ENCODE measurements around the gene HIVEP3.

Gene HIVEP3

DNA sequence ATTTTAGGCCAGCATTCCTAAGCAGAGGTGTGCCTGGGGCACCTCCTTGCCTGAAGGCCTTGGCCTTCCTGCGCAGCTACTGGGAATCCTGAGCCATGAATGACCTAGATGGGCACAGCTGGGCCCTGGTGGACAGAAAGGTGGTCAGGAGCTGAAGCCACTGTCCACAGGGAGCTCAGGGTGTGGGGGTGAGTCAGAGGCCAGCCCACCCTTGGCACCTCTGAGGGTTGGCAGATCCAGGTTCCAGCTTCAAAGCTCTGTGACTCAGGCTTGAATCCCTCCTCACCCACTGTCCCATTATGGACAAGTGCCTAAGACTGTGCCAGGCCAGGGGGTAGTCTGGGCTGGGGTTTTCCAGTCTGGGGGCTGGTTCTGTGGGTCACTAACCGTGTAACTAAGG, 427.8 kb downstream of the HIVEP3 start:
- H3K79me1 ChIP-seq (ENCODE audit: low read depth, low read length): no peaks in the 10 kb centered on the region
- H3K9ac ChIP-seq (ENCODE audit: low read depth, low read length, poor library complexity): no peak overlapping the region
- peak overlapping the region; percentile 3 for H3K18ac ChIP-seq (ENCODE audit: low read length)
- no peaks in the 10 kb centered on the region for H3K9me3 ChIP-seq (replicated peaks in 1 of 2; ENCODE audit: control insufficient read depth in 2 of 2, insufficient read depth in 1 of 2, low read depth in 1 of 2, low read length in 2 of 2)
- H3K4me2 ChIP-seq (ENCODE audit: insufficient read depth, low read length, poor library complexity, severe bottlenecking): no peak overlapping the region
- no peak overlapping the region for H3K14ac ChIP-seq (ENCODE audit: low read length)
- H4K91ac ChIP-seq (ENCODE audit: low read depth, low read length, poor library complexity): no peak overlapping the region
- no peak for DNase-seq (ENCODE audit: low spot score)
- H3K27me3 ChIP-seq (ENCODE audit: control insufficient read depth in 3 of 3, insufficient read depth in 3 of 3, low read depth in 1 of 3, low read length in 3 of 3): no peaks in the 10 kb centered on the region
- H3K36me3 ChIP-seq (replicated peaks in 1 of 2; ENCODE audit: control insufficient read depth in 2 of 2, insufficient read depth in 2 of 2, low read length in 2 of 2): no peaks in the 10 kb centered on the region
- H3K4ac ChIP-seq (ENCODE audit: low read length): no peak overlapping the region
- H2BK120ac ChIP-seq (ENCODE audit: low read depth, low read length): no peak overlapping the region
- H3K27ac ChIP-seq (replicated peaks; ENCODE audit: low read length): no peak overlapping the region
- no peak overlapping the region for H3K4me3 ChIP-seq (ENCODE audit: low read length in 2 of 2)
- no CpG with 5 or more reads among the region's 2 CpGs for WGBS, 2 donors (ENCODE audit: extremely low coverage in 2 of 2, insufficient read length in 2 of 2, insufficient replicate concordance in 1 of 2)
- peaks cover 30 to 34% of the 10 kb centered on the region in 2 donors for H3K4me1 ChIP-seq (ENCODE audit: control insufficient read depth in 2 of 2, insufficient read depth in 1 of 2, low read depth in 1 of 2, low read length in 2 of 2)
- H2BK5ac ChIP-seq (ENCODE audit: low read length): no peak overlapping the region
- H2AFZ ChIP-seq (ENCODE audit: low read length): no peak overlapping the region
- H2BK12ac ChIP-seq (ENCODE audit: low read length): no peak overlapping the region
- H4K8ac ChIP-seq (ENCODE audit: low read depth, low read length): no peak overlapping the region
- peak overlapping the region; percentile 2 for H2AK5ac ChIP-seq (ENCODE audit: low read depth, low read length)
- H3K23ac ChIP-seq (ENCODE audit: low read depth, low read length, poor library complexity): no peak overlapping the region
- H2BK15ac ChIP-seq (ENCODE audit: low read length): no peak overlapping the region

DNA sequence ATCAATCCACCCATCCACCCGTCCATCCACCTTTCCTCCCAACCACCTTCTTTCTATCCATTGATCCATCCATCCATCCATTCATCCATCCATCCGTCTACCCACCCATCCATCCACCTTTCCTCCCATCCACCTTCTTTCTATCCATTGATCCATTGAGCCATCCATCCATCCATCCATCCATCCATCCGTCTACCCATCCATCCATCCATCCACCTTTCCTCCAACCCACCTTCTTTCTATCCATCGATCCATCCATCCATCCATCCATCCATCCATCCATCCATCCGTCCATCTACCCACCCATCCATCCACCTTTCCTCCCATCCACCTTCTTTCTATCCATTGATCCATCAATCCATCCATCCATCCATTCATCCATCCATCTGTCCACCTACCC, 429.2 kb downstream of the HIVEP3 start:
- H3K9ac ChIP-seq (ENCODE audit: low read depth, low read length, poor library complexity): no peak overlapping the region
- H3K36me3 ChIP-seq (replicated peaks in 1 of 2; ENCODE audit: control insufficient read depth in 2 of 2, insufficient read depth in 2 of 2, low read length in 2 of 2): no peaks in the 10 kb centered on the region
- no peaks in the 10 kb centered on the region for H3K9me3 ChIP-seq (replicated peaks in 1 of 2; ENCODE audit: control insufficient read depth in 2 of 2, insufficient read depth in 1 of 2, low read depth in 1 of 2, low read length in 2 of 2)
- no peak overlapping the region for H3K4me3 ChIP-seq (ENCODE audit: low read length in 2 of 2)
- H3K23ac ChIP-seq (ENCODE audit: low read depth, low read length, poor library complexity): no peak overlapping the region
- H2AK5ac ChIP-seq (ENCODE audit: low read depth, low read length): no peak overlapping the region
- H4K8ac ChIP-seq (ENCODE audit: low read depth, low read length): no peak overlapping the region
- H2BK12ac ChIP-seq (ENCODE audit: low read length): no peak overlapping the region
- peaks cover 21 to 41% of the 10 kb centered on the region in 2 donors for H3K4me1 ChIP-seq (ENCODE audit: control insufficient read depth in 2 of 2, insufficient read depth in 1 of 2, low read depth in 1 of 2, low read length in 2 of 2)
- 98 to 100% methylated on average over 1 to 5 of the region's 5 CpGs for WGBS, 2 donors (ENCODE audit: extremely low coverage in 2 of 2, insufficient read length in 2 of 2, insufficient replicate concordance in 1 of 2)
- no peak overlapping the region for H2AFZ ChIP-seq (ENCODE audit: low read length)
- H3K4me2 ChIP-seq (ENCODE audit: insufficient read depth, low read length, poor library complexity, severe bottlenecking): no peak overlapping the region
- no peak overlapping the region for H3K27ac ChIP-seq (replicated peaks; ENCODE audit: low read length)
- no peak overlapping the region for H3K18ac ChIP-seq (ENCODE audit: low read length)
- H4K91ac ChIP-seq (ENCODE audit: low read depth, low read length, poor library complexity): no peak overlapping the region
- H2BK15ac ChIP-seq (ENCODE audit: low read length): no peak overlapping the region
- H3K79me1 ChIP-seq (ENCODE audit: low read depth, low read length): no peaks in the 10 kb centered on the region
- H3K4ac ChIP-seq (ENCODE audit: low read length): no peak overlapping the region
- H3K14ac ChIP-seq (ENCODE audit: low read length): no peak overlapping the region
- no peak for DNase-seq (ENCODE audit: low spot score)
- no peaks in the 10 kb centered on the region for H3K27me3 ChIP-seq (ENCODE audit: control insufficient read depth in 3 of 3, insufficient read depth in 3 of 3, low read depth in 1 of 3, low read length in 3 of 3)
- H2BK120ac ChIP-seq (ENCODE audit: low read depth, low read length): no peak overlapping the region
- H2BK5ac ChIP-seq (ENCODE audit: low read length): no peak overlapping the region

DNA sequence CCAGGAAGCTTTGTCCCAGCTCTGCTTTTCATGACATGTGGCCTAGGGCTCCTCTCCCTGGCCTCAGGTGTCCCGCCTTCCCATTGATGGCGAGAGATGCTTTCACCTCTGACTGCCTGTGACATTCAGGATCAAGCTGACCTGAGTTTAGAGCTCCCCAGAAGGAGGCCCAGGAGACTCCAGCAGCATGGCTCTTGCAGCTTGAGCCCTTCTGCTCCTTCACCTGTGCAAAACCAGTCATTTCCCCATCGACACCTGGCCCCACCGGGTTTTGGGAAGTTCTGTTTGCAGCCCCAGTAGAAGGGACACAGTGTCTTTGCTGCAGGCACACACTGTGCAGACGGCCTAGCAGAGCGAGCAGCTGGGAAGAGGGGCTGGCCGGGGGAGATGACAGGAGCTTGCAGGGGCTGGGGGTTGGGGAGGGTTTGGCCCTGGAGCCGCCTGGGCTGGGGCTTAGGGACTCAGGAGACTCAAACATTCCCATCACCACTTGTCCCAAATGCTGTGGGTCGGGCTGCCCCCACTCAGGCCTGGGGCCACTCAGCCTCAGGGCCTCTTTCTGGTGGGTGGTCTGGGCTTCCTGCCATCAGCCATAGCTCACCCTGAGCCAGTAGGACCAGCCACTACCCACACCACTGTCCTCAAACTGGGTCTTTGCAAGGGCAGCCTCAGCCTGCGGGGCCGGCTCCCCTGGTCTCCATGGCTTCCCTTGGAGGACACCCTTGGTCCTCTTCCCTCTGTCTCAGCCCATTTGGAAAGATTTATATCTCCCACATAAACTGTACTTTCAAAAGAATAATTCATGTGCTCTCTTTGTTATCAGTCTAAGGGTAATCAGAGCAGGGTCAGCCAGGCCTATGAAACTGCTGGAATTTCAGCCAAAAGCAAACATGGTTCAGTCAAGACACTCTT, 430.4 kb downstream of the HIVEP3 start:
- H2BK15ac ChIP-seq (ENCODE audit: low read length): no peak overlapping the region
- no peak overlapping the region for H2AK5ac ChIP-seq (ENCODE audit: low read depth, low read length)
- no peaks in the 10 kb centered on the region for H3K36me3 ChIP-seq (replicated peaks in 1 of 2; ENCODE audit: control insufficient read depth in 2 of 2, insufficient read depth in 2 of 2, low read length in 2 of 2)
- H3K27ac ChIP-seq (replicated peaks; ENCODE audit: low read length): no peak overlapping the region
- WGBS, 2 donors (ENCODE audit: extremely low coverage in 2 of 2, insufficient read length in 2 of 2, insufficient replicate concordance in 1 of 2): no CpG with 5 or more reads among the region's 11 CpGs
- H2BK120ac ChIP-seq (ENCODE audit: low read depth, low read length): no peak overlapping the region
- H2BK5ac ChIP-seq (ENCODE audit: low read length): no peak overlapping the region
- H3K4ac ChIP-seq (ENCODE audit: low read length): no peak overlapping the region
- H3K9me3 ChIP-seq (replicated peaks in 1 of 2; ENCODE audit: control insufficient read depth in 2 of 2, insufficient read depth in 1 of 2, low read depth in 1 of 2, low read length in 2 of 2): no peaks in the 10 kb centered on the region
- peaks cover 21 to 44% of the 10 kb centered on the region in 2 donors for H3K4me1 ChIP-seq (ENCODE audit: control insufficient read depth in 2 of 2, insufficient read depth in 1 of 2, low read depth in 1 of 2, low read length in 2 of 2)
- no peak overlapping the region for H4K8ac ChIP-seq (ENCODE audit: low read depth, low read length)
- H3K9ac ChIP-seq (ENCODE audit: low read depth, low read length, poor library complexity): peak overlapping the region; percentile 1
- H3K18ac ChIP-seq (ENCODE audit: low read length): peak overlapping the region; percentile 68
- DNase-seq (ENCODE audit: low spot score): no peak
- no peak overlapping the region for H2BK12ac ChIP-seq (ENCODE audit: low read length)
- H2AFZ ChIP-seq (ENCODE audit: low read length): peak overlapping the region; percentile 68
- no peaks in the 10 kb centered on the region for H3K79me1 ChIP-seq (ENCODE audit: low read depth, low read length)
- H3K4me2 ChIP-seq (ENCODE audit: insufficient read depth, low read length, poor library complexity, severe bottlenecking): no peak overlapping the region
- H3K23ac ChIP-seq (ENCODE audit: low read depth, low read length, poor library complexity): no peak overlapping the region
- no peak overlapping the region for H4K91ac ChIP-seq (ENCODE audit: low read depth, low read length, poor library complexity)
- no peaks in the 10 kb centered on the region for H3K27me3 ChIP-seq (ENCODE audit: control insufficient read depth in 3 of 3, insufficient read depth in 3 of 3, low read depth in 1 of 3, low read length in 3 of 3)
- H3K4me3 ChIP-seq (ENCODE audit: low read length in 2 of 2): peak overlapping the region in 1 of 2 donors; percentile 41
- no peak overlapping the region for H3K14ac ChIP-seq (ENCODE audit: low read length)

DNA sequence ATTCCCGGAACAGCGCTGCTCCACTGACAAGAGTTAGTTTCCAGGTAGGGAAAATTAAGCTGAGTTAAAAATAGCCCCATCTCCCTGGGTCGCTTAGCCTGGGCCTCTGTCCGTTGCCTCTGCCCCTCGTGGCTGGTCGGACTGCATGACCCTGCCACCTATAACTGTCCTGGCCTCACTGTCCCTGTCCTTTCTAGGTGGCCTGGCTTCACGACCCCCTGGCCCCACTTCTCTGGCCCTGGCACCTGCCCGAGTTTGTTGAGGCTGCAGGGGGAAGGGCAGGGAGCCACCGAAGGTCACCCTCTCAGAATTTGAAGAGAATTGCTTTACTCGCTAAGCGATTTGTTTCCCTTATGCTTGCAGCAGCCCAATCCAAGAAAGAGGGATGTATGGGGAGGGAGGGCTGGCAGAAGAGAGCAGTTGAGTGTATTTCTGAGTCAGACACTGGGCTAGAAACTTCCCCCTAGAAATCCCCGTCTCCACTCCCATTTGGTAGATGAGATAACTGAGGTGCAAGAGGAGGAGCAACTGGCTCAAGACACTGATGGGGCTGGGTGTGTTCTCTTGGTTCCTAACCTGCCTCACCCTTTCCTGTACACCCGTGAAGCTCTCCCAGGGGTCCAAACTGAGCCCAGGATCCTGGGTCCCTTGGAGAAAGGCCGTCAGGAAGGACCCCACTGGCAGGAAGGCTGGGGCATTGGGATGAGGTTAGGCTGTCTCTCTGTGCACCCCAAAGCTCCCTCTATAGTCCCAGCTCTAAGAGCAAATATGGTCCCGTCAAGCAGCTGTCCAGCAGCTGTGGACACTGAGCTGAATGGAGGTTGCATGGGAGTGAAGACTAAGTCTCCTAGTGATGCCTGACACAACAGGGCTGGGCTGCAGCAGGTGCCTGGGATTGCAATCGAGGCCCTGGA, 431.3 kb downstream of the HIVEP3 start:
- peak overlapping the region; percentile 53 for H3K4me2 ChIP-seq (ENCODE audit: insufficient read depth, low read length, poor library complexity, severe bottlenecking)

More for the DNA sequence above, 431.3 kb downstream of the HIVEP3 start:
- WGBS, 2 donors (ENCODE audit: extremely low coverage in 2 of 2, insufficient read length in 2 of 2, insufficient replicate concordance in 1 of 2): no CpG with 5 or more reads among the region's 16 CpGs
- Histone ChIP-seq H4K8ac (ENCODE audit: low read depth, low read length) (no peak overlapping the region), H3K27ac (replicated peaks; ENCODE audit: low read length) (peak overlapping the region; percentile 48), H3K4ac (ENCODE audit: low read length) (no peak overlapping the region), H2BK12ac (ENCODE audit: low read length) (no peak overlapping the region), H2AK5ac (ENCODE audit: low read depth, low read length) (peak overlapping the region; percentile 22), H3K9ac (ENCODE audit: low read depth, low read length, poor library complexity) (peak overlapping the region; percentile 78), H2BK120ac (ENCODE audit: low read depth, low read length) (no peak overlapping the region), H3K4me1 (ENCODE audit: control insufficient read depth in 2 of 2, insufficient read depth in 1 of 2, low read depth in 1 of 2, low read length in 2 of 2) (peaks cover 26 to 46% of the 10 kb centered on the region in 2 donors), H3K9me3 (replicated peaks in 1 of 2; ENCODE audit: control insufficient read depth in 2 of 2, insufficient read depth in 1 of 2, low read depth in 1 of 2, low read length in 2 of 2) (no peaks in the 10 kb centered on the region), H3K79me1 (ENCODE audit: low read depth, low read length) (no peaks in the 10 kb centered on the region), H2BK15ac (ENCODE audit: low read length) (peak overlapping the region; percentile 33), H2AFZ (ENCODE audit: low read length) (peak overlapping the region; percentile 76), H3K4me3 (ENCODE audit: low read length in 2 of 2) (peak overlapping the region in 1 of 2 donors; percentile 41), H4K91ac (ENCODE audit: low read depth, low read length, poor library complexity) (no peak overlapping the region), H3K23ac (ENCODE audit: low read depth, low read length, poor library complexity) (no peak overlapping the region), H3K18ac (ENCODE audit: low read length) (peak overlapping the region; percentile 69), H3K27me3 (ENCODE audit: control insufficient read depth in 3 of 3, insufficient read depth in 3 of 3, low read depth in 1 of 3, low read length in 3 of 3) (no peaks in the 10 kb centered on the region), H2BK5ac (ENCODE audit: low read length) (no peak overlapping the region), H3K36me3 (replicated peaks in 1 of 2; ENCODE audit: control insufficient read depth in 2 of 2, insufficient read depth in 2 of 2, low read length in 2 of 2) (no peaks in the 10 kb centered on the region), H3K14ac (ENCODE audit: low read length) (no peak overlapping the region)
- DNase-seq (ENCODE audit: low spot score): no peak
